HUES6 (cell line): ENCODE measurements around the gene GHRHR.

Experiments used
- H3K27ac ChIP-seq: 2 replicates; pipeline ENCODE4 v1.7.0; 2013; ENCODE audit warnings: low read depth, mild to moderate bottlenecking, low read length, inconsistent platforms
- H3K27me3 ChIP-seq: 2 replicates; pipeline ENCODE4 v1.6.1; 2013; ENCODE audit warnings: low read length; ENCODE audit not compliant: control insufficient read depth, insufficient read depth
- H3K36me3 ChIP-seq: 2 replicates; pipeline ENCODE4 v1.6.1; 2013; ENCODE audit warnings: low read length; ENCODE audit not compliant: control insufficient read depth, insufficient read depth
- H3K4me1 ChIP-seq: 2 replicates; pipeline ENCODE4 v1.6.1; 2013; ENCODE audit warnings: low read length; ENCODE audit not compliant: control insufficient read depth, insufficient read depth
- H3K4me3 ChIP-seq: 2 replicates; pipeline ENCODE4 v1.5.1; 2013; ENCODE audit warnings: low read depth, low read length
- H3K9ac ChIP-seq: one replicate; pipeline ENCODE4 v1.6.1; 2013; ENCODE audit warnings: mild to moderate bottlenecking, low read length
- H3K9me3 ChIP-seq: 2 replicates; pipeline ENCODE4 v1.6.1; 2013; ENCODE audit warnings: low read depth, low read length; ENCODE audit not compliant: control insufficient read depth, insufficient read depth

Gene GHRHR

DNA sequence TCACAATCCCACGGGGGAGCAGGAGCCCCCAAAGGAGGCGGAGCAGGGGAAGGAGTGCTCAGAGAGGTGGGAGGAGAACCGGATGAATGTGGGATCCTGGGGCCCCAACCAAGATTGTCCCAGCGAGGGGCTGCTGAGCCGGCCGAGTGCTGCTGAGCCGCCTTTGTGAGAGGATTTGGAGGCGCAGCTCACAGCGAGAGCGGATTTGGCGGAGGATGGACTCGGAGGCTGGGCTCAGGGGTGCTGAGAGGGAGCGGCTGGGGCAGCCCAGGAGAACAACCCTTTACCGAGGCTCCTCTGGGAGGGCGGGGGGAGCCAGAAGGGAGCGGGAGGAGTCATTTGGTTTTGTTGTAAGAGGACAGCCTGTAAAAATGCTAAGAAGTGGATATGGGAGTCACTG lies 23.0 kb downstream of the GHRHR start:
- Histone ChIP-seq H3K4me1 (peaks cover 62% of the 10 kb centered on the region), H3K27me3 (peaks cover 8% of the 10 kb centered on the region), H3K9ac (no peak overlapping the region), H3K4me3 (no peak overlapping the region), H3K36me3 (no peaks in the 10 kb centered on the region), H3K27ac (no peak overlapping the region), H3K9me3 (no peaks in the 10 kb centered on the region)

DNA sequence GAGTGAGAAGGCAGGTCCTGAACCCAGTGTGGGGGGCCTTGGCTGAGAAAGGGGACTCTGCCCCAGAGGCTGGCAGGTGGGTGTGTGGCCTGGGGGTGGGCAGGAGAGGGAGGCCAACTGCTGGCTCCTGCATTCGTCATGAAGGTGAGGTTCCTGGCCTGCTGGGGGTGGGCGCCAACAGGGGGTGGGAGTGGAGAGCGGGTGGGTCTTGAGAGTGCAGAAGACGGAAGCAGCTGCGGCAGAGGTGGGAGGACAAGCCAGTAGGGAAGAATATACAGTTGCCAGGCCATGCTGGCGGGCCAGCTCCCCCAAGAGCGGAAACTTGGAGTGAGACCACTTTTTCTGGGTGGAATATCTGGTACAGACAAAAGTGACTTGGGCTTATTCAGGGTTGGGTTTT lies 23.4 kb downstream of the GHRHR start:
- H3K4me3 ChIP-seq = no peak overlapping the region
- H3K9ac ChIP-seq = no peak overlapping the region
- H3K9me3 ChIP-seq = no peaks in the 10 kb centered on the region
- peaks cover 62% of the 10 kb centered on the region for H3K4me1 ChIP-seq
- H3K36me3 ChIP-seq = no peaks in the 10 kb centered on the region
- H3K27me3 ChIP-seq = peaks cover 8% of the 10 kb centered on the region
- no peak overlapping the region for H3K27ac ChIP-seq

DNA sequence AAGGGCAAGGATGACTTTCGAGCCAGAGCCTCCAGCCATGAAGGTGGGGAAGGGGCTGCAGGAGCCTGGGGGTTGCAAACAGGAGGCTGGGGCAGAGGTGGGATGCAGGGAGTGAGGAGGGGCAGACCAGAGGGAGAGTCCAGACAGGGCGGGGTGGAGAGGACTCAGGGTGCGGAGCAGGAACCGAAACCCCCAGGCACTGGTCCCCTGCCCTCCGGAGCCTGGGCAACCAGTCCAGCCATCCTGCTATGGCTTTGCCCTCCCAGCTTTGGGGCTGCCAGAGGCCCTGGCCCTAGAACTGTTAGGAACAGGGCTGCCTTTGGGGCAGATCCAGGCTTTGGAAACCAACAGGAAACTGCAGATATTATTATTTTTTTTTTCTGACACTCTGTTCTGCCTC lies 24.2 kb downstream of the GHRHR start:
- H3K4me1 ChIP-seq = peaks cover 62% of the 10 kb centered on the region
- no peaks in the 10 kb centered on the region for H3K36me3 ChIP-seq
- no peak overlapping the region for H3K4me3 ChIP-seq
- H3K9me3 ChIP-seq = no peaks in the 10 kb centered on the region
- H3K9ac ChIP-seq = no peak overlapping the region
- no peak overlapping the region for H3K27ac ChIP-seq
- H3K27me3 ChIP-seq = peaks cover 8% of the 10 kb centered on the region

DNA sequence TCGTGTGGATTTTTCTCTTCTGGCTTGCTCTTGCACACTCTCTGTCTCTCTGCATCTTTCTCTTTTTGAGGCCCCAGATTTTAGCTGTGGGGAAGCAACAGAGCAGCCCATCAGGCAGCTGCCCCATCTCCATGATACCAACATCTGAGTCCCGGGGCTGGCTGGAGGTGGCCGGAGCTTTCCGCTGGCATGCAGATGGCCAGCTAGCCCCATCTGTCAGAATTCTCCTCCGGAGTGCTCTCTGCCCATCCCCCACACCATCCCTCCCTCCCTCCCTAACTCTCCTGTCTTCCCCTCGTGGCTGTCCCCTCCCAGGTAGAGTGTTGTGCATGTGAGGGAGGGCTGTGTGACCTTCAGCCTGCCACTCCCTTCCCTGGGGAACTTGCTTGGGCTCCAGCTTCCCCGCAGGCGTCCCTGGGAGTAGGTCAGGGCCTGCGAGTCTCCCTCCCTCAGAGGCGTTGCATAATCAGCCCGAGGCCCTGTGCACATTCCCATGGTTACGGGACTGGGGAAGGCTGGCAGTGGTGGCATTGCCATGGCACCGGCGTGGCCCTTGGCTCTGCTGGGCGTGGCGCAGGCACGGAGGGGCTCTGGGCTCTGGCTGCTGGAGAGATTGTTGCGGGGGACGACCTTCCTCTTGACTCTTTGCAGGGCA lies 24.7 kb downstream of the GHRHR start:
- no peak overlapping the region for H3K9ac ChIP-seq
- peaks cover 4% of the 10 kb centered on the region; the same call in 1 of the 2 replicates for H3K9me3 ChIP-seq
- no peak overlapping the region for H3K27ac ChIP-seq
- peaks cover 8% of the 10 kb centered on the region for H3K27me3 ChIP-seq
- H3K36me3 ChIP-seq = no peaks in the 10 kb centered on the region
- H3K4me3 ChIP-seq = no peak overlapping the region
- H3K4me1 ChIP-seq = peaks cover 59% of the 10 kb centered on the region

DNA sequence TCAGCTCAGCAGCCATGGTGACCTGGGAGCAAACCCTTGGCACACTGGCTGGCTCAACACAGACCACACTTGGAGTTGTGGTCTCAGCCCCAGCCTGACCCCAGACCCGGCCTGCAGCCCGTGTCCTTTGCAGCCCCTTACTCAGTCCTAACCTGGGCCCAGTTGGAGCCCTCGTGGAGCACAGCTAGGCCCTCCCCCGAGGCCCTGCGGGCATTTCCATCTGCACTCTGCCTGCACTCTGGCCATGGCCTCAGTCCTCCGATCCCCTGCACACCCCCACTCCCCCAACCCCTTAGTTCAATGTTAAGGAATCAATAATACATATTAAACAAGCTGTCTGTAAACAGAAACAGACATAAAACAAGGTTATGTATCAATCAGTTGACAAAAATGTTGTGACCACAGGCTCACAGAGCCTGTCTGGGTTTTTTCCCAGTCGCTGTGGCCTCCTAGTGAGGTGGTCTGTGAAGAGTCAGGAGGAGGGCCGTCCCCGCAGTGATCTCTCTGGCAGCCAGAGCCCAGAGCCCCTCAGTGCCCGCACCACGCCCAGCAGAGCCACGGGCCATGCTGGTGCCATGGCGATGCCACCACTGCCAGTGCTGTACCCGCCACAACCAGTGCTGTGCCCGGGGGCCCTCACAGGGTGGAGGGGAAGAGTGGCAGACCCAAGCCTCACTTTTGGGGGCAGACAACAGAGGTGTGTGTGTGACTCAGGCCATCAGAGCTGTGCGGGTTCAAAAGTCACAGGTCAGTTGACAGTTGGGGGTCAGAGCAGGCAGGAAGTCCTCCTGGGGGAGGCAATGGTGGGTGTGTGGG lies 25.5 kb downstream of the GHRHR start:
- H3K9me3 ChIP-seq = peaks cover 7% of the 10 kb centered on the region; the same call in 1 of the 2 replicates
- H3K9ac ChIP-seq = no peak overlapping the region
- no peak overlapping the region for H3K27ac ChIP-seq
- no peak overlapping the region for H3K4me3 ChIP-seq
- no peaks in the 10 kb centered on the region for H3K36me3 ChIP-seq
- H3K4me1 ChIP-seq = peaks cover 56% of the 10 kb centered on the region
- peaks cover 8% of the 10 kb centered on the region for H3K27me3 ChIP-seq

DNA sequence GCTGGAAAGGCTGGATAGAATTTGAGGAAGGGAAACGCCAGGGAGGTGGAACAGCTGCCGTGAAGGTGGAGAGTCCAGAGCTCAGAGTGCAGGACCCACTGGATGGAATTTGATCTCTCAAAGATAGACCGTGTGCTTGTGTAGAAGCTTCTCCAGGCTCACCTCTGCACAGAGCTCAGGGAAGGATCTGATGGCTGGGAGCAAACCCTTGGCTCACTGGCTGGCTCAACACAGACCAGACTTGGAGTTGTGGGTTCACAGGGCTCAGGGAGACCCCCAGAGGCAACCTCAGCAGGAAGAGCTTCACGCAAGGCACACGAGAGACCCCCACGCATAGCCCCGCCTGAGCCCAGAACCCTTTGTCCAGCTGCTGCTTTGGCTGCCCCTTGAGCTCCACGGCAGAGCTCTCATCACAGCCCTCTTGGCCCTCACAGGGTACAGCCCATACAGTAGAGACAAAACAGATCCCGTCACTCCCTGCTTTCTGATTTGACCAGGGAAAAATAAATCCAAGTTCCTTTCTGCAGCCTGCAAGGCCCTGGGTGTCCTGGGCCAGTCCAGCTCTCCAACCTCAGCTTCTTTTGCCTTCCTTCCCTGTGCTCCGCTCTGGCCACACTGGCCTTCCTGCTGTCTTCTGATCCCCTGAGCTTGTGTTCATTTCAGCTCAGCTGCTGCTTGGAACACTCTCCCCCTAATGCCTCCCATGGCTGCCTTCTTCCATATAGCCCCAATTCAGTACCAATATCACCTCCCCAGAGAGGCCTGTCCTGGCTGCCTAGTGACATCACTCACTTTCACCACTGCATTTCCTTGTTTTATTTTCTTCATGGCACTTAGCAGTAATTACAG lies 26.3 kb downstream of the GHRHR start:
- H3K4me3 ChIP-seq = no peak overlapping the region
- peaks cover 7% of the 10 kb centered on the region; the same call in 1 of the 2 replicates for H3K9me3 ChIP-seq
- H3K36me3 ChIP-seq = no peaks in the 10 kb centered on the region
- H3K4me1 ChIP-seq = peaks cover 48% of the 10 kb centered on the region
- H3K27me3 ChIP-seq = peaks cover 8% of the 10 kb centered on the region
- no peak overlapping the region for H3K9ac ChIP-seq
- no peak overlapping the region for H3K27ac ChIP-seq

DNA sequence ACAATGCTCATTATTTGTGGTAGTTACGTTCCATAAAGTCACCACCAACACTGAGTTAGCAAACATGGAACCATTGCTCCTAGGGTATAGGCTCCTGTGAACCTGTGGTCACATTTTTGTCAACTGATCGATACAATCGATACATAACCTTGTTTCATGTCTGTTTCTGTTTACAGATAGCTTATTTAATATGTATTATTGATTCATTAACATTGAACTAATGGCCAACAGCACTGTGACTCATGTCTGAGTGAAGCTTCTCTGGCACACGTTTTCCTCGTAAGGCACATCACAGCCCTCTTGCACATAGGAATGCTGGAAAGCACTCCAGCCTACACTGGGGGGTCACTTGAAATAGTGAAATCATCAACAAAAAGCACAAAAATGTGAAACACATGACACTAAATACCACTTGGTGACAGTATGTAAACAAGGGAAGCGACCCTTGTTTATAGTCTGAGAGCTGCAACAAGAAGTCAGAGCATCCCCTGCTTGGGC lies 27.0 kb downstream of the GHRHR start:
- peaks cover 7% of the 10 kb centered on the region; the same call in 1 of the 2 replicates for H3K9me3 ChIP-seq
- H3K9ac ChIP-seq = no peak overlapping the region
- H3K27ac ChIP-seq = no peak overlapping the region

DNA sequence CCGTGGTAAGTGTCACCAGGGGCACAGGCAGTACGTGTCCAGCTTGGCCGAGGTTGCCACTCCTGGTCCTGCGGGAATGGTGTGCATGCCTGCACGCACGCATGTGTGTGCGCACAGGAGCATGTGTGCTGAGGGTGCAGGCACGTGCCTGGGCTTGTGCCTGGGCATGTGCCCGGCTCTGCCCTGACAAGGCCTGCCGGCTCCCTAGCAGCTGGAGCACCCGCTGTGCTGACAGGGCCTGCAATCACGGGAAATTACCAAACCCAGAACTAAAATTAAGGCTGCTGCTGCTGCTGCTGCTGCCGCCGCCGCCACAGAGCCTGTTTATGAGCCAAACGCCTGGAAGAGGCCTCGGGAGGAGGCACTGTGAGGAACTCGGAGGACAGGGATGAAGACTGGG lies 28.7 kb downstream of the GHRHR start:
- H3K9ac ChIP-seq = no peak overlapping the region
- no peak overlapping the region for H3K27ac ChIP-seq
- no peaks in the 10 kb centered on the region for H3K36me3 ChIP-seq
- peaks cover 7% of the 10 kb centered on the region; the same call in 1 of the 2 replicates for H3K9me3 ChIP-seq
- H3K4me1 ChIP-seq = peaks cover 26% of the 10 kb centered on the region
- no peaks in the 10 kb centered on the region for H3K27me3 ChIP-seq
- H3K4me3 ChIP-seq = no peak overlapping the region

More for the DNA sequence above, 27.0 kb downstream of the GHRHR start:
- H3K4me1 ChIP-seq = peaks cover 42% of the 10 kb centered on the region
- H3K36me3 ChIP-seq = no peaks in the 10 kb centered on the region
- H3K4me3 ChIP-seq = no peak overlapping the region
- peaks cover 6% of the 10 kb centered on the region for H3K27me3 ChIP-seq

DNA sequence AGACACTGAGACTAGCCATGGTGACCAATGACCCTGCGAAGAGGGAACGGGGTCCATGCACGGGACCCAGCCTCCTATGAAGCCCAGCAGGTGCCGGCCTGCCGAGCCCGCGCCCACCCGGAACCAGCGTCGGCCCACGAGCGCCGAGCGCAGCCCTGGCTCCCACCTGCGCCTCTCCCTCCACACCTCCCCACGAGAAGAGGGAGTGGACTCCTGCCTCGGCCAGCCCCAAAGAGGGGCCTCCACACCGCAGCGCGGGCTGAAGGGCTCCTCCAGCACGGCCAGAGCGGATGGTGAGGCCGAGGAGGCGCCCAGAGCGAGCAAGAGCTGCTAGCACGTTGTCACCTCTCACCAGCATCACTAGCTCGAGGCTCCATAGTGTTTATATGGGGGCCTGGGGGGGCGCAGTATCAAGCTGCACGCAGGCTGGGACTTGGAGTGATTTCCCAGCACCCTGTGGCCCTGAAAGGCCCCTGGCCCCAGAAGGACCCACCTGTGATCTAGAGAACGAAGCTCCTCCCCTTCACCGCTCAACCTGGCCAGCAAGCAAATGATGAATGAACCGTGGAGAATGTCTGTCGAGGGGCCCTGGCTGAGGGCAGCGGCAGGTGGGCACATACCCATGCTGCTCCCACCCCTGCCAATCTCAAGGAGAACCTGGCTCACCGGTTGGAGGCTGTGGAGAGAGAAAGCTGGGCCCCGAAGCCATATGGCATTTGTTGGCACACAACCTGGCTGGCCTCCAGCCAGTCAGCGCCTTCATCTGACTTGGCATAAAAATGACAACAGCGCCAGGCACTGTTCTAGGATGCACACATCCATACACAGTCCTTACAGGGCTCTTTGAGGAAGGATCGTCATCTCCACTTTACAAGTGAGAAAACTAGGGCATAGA lies 30.7 kb downstream of the GHRHR start:
- Histone ChIP-seq H3K27ac (no peak overlapping the region), H3K4me1 (peaks cover 6% of the 10 kb centered on the region; the same call in 1 of the 2 replicates), H3K27me3 (no peaks in the 10 kb centered on the region), H3K4me3 (no peak overlapping the region), H3K9me3 (peaks cover 7% of the 10 kb centered on the region; the same call in 1 of the 2 replicates), H3K9ac (no peak overlapping the region), H3K36me3 (no peaks in the 10 kb centered on the region)

DNA sequence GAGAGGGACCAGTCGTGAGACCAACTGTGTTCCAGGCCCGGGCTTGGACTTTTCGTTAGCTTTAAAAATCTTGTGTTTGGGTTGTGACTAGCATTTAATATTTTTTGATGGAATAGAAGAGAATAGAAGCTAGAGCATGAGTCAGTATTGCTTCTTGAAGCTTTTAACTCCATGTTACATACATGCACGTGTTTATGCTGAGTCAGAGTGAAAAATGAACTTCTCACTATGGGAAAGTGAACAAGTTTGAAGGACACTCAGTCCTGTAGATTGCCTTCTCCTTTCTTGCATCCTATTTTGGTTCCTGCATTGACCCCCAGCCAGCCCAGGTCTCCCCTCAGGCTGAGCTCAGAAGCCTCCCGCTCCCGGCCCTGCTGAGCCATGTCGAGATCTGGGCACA lies 31.8 kb downstream of the GHRHR start:
- H3K4me1 ChIP-seq = peaks cover 2% of the 10 kb centered on the region; the same call in 1 of the 2 replicates
- no peak overlapping the region for H3K4me3 ChIP-seq
- H3K9me3 ChIP-seq = peaks cover 7% of the 10 kb centered on the region; the same call in 1 of the 2 replicates
- no peaks in the 10 kb centered on the region for H3K27me3 ChIP-seq
- no peaks in the 10 kb centered on the region for H3K36me3 ChIP-seq
- H3K27ac ChIP-seq = no peak overlapping the region
- no peak overlapping the region for H3K9ac ChIP-seq
